Measurements from ENCODE around the gene TPCN1. TPM values are rescaled to one million over a fixed set of nuclear protein-coding genes. Genes with fewer than 3 reads are reported as not detected.

TPCN1 gene
- total and polyA plus RNA-seq, 2 of the 8 experiments (the other 6 are each of a cell fraction or from before 2014, with no cell fraction given) = 14.9 to 21.4 TPM

DNA sequence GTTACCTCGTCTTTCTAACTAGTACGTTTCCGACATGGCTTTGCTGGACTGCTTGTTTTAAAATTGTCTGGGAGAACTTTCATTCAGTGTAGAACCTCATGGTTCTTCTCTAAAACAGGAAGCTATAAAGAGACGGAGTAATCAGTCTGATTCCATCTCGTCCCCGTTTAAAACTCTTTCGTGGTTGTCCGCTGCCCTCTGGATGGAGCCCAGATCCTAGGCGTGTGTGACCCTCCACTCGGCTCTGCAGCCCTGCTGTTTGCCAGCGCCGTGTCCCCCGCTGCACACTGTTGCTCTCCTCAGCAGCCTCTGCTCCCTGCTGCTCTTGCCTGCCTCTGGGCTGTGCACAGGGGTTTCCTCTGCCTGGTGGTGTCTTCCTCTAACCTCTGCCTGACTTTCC, 63.5 kb downstream of the TPCN1 start (continued):
- TF ChIP-seq KDM5A (IDR thresholded peaks at IDR 0.05; ENCODE audit: low read length) (no peak), CHD2 (IDR thresholded peaks at IDR 0.05; ENCODE audit: low read length) (no peak), SAP30 (IDR thresholded peaks at IDR 0.05; ENCODE audit: insufficient read depth, insufficient replicate concordance, low read length) (no peak)

All from H1 (cell line).